Activated CD4-positive, alpha-beta T cell treated with anti-CD3 and anti-CD28 coated beads, Interleukin-2, amount 50 U/mL, for 1 hour (primary cell): ENCODE data around the gene GRIP1.

Experiments used
- DNase-seq: peaks from one replicate; pipeline ENCODE4 v3.0.0-alpha.2; 2020

Gene GRIP1, protein sequence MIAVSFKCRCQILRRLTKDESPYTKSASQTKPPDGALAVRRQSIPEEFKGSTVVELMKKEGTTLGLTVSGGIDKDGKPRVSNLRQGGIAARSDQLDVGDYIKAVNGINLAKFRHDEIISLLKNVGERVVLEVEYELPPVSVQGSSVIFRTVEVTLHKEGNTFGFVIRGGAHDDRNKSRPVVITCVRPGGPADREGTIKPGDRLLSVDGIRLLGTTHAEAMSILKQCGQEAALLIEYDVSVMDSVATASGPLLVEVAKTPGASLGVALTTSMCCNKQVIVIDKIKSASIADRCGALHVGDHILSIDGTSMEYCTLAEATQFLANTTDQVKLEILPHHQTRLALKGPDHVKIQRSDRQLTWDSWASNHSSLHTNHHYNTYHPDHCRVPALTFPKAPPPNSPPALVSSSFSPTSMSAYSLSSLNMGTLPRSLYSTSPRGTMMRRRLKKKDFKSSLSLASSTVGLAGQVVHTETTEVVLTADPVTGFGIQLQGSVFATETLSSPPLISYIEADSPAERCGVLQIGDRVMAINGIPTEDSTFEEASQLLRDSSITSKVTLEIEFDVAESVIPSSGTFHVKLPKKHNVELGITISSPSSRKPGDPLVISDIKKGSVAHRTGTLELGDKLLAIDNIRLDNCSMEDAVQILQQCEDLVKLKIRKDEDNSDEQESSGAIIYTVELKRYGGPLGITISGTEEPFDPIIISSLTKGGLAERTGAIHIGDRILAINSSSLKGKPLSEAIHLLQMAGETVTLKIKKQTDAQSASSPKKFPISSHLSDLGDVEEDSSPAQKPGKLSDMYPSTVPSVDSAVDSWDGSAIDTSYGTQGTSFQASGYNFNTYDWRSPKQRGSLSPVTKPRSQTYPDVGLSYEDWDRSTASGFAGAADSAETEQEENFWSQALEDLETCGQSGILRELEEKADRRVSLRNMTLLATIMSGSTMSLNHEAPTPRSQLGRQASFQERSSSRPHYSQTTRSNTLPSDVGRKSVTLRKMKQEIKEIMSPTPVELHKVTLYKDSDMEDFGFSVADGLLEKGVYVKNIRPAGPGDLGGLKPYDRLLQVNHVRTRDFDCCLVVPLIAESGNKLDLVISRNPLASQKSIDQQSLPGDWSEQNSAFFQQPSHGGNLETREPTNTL

GRCh38 chr12:66678338-66679275 is at the start of gene GRIP1:
Gene GRIP1, minus strand, starts transcription at chr12:66679076. Its CDS starts 172 bp downstream, at chr12:66678904.
- DNase-seq: no peak

DNA sequence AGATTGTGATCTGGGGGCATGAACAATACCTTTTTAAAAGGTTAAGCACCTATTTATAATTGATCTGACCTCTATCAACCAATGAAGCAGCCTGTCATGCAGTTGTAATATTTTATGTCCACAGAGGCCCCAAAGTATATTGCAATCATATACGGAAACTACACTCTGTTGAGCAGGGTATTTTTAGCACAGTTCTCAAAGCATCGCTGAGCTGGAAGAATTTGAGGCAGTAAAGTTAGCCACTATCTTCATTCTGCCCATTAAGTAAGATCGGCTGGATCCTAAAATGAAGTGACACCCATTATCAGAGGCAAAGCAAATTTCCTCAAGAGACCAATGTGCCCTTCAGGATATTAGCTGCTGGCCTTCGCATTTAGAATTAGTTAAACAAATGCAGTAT is 47.7 kb upstream of the GRIP1 start:
- no peak for DNase-seq

DNA sequence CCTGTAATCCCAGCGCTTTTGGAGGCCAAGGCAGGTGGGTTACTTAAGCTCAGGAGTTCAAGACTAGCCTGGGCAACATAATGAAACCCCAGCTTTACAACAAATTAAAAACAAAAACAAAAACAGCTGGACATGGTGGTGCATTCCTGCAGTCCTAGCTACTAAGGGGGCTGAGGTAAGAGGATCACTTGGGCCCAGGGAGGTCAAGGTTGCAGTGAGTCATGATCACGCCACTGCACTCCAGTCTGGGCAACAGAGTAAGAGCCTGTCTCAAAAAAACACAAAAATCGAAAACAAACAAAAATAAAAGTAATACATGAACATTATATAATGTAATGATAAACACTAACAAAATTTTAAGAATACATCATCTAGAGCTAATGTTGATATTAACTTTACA is 46.2 kb upstream of the GRIP1 start:
- no peak for DNase-seq

- no peak for DNase-seq
Measured at GRCh38 chr12:66724616-66725015, 45.7 kb upstream of the GRIP1 start.

GRCh38 chr12:66724026-66724425 is 45.1 kb upstream of the GRIP1 start:
- no peak for DNase-seq

GRCh38 chr12:66719862-66720261 is 41.0 kb upstream of the GRIP1 start:
- no peak for DNase-seq

GRCh38 chr12:66717036-66717673 is 38.3 kb upstream of the GRIP1 start:
- DNase-seq: no peak

- DNase-seq: no peak
Measured at GRCh38 chr12:66716522-66716921, 37.6 kb upstream of the GRIP1 start.

- no peak for DNase-seq
Measured at GRCh38 chr12:66714709-66715108, 35.8 kb upstream of the GRIP1 start.

DNA sequence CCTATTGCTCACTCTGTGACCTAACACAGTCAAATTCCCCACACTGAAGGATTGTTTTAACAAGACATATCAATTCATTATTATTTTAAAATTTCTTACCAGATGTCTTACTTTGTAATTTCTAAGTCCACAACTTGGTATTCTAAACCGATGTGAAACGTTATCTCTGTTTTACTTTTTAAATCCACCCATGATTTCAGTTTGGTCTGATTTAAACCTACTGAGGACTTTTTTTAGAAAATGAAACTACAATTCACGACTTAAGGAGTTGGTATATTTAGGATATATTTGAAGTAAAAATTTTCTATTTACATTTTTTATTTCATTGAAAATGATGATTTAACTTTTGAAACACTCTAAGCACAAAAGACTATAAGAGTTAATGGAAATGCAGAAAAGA is 35.1 kb upstream of the GRIP1 start:
- no peak for DNase-seq

GRCh38 chr12:66709893-66710292 is 31.0 kb upstream of the GRIP1 start:
- DNase-seq: no peak

DNA sequence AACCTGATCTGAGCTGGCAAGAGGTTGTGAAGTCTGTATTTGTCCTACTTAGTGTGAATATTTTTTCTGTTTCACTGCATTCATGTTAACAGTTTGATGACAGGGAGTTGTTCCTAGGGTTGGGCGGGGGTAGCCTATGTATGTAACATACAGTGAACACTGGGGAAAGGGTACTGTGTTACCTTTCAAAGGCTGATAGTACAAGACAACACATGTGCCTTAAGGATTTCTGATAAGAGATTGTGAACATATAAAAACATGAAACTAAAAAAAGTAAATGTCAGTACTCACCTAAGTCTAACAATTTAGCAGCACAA is 30.5 kb upstream of the GRIP1 start:
- DNase-seq: no peak

GRCh38 chr12:66708704-66709456 is 30.0 kb upstream of the GRIP1 start:
- DNase-seq: no peak

DNA sequence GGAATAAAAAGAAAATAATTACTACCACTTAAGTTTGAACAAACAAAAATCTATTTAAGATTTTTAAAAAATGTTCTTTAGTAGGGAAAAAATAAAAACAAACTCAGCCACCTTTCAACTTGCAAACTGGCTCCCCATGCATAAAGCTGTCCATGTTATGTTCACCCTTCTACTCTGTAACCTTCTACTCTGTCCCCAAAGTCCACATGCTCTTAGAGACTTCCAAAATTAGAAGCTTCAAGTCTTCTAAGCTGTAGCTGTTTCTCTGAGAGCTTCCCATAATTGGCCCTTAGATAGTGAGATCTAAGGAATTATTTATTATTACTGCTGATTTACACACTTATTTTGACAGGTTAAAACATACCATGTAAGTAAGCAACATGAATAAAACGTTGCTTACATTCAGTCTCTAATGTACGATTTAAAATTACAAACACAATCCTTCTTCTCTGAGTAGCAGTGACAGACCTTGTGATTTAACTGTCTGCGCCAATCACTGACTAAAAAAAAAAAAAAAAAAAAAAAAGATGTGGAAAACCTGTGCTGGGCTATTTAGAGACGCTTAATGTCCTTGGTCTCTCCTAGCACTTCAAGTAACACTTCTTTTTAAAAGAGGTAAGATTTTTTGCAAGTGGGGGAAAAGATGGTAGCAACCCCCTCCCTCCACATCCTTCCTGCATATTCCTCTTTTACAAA is 28.3 kb upstream of the GRIP1 start:
- DNase-seq: no peak

DNA sequence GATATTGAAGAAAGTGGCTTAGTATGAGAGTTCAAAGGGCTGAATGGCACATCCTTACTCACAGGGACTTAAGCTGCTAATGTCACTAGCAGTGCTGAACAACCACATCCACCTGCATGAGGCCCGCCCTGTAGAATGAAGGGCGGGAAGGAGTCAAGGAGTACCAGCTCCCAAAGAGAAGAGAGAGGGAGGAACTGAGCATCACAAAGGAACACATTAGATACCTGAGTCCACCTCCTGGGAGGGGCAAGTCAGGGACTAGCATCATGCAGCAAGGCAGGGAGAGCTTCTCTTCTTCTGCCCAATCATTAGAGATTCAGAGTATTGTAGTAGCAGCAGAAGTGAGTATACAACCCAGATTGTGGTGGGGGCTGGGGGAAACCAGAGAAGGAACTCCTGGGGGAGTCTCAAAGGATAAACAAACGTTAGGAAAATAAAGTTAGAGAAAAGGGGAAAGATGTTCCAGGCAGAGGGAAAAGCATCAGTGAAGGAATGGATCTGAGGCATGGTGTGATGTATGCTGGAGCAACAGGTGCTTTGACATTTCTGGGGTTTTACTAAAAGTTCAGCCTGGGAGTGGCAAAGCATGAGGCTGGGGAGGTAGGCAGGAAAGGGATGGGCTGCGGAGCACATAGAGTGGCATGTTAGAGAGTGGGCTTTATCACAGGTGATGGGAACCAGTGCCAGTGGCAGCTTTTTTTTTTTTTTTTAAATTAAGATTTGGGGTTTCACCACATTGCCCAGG is 21.0 kb upstream of the GRIP1 start:
- no peak for DNase-seq

GRCh38 chr12:66698558-66698957 is 19.7 kb upstream of the GRIP1 start:
- no peak for DNase-seq

DNA sequence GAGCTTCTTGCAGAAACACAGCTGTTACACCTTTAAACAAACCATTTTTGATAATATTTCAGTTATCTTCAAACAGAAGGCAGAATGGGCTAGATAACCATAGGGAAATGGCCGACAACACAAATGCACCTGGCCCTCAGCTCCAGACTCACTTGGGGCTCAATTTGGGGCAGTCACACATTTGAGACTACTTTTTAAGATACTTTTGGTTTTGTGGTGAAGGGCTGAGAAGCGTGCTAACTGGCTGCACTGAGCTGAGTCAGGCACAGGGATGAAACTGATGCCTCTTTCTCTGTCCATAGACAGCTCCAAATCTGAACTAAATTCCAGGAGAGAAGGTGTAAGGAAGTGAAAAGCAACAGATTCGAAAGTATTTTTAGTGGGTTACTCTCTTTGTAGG is 18.5 kb upstream of the GRIP1 start:
- DNase-seq: no peak

- no peak for DNase-seq
Measured at GRCh38 chr12:66694666-66695613, 16.1 kb upstream of the GRIP1 start.
